Activated T-cell treated with anti-CD3 and anti-CD28 coated beads for 4 hours (primary cell): ENCODE data around the gene APOBEC3A.
"Not testable (repeated sequence)": the region's sequence is repeated elsewhere in the genome, so short reads cannot be mapped to it uniquely, and the experiment has no call there.

ENCODE experiments used
- DNase-seq: peaks from one replicate; pipeline ENCODE4 v3.0.0-alpha.2; 2020

The APOBEC3A gene

GRCh38 chr22:38943882-38944281 is 13.5 kb upstream of the APOBEC3A start:
- DNase-seq: no peak

- DNase-seq: no peak
Measured at GRCh38 chr22:38944653-38945052, 12.8 kb upstream of the APOBEC3A start.

GRCh38 chr22:38945706-38946338 is 11.6 kb upstream of the APOBEC3A start:
- not testable (repeated sequence) for DNase-seq

GRCh38 chr22:38946771-38947170 is 10.6 kb upstream of the APOBEC3A start:
- no peak for DNase-seq

- no peak for DNase-seq
Measured at GRCh38 chr22:38947321-38948140, 9.9 kb upstream of the APOBEC3A start.

- DNase-seq: no peak
Measured at GRCh38 chr22:38948181-38948940, 9.0 kb upstream of the APOBEC3A start.

GRCh38 chr22:38949889-38950405 is 7.5 kb upstream of the APOBEC3A start:
- DNase-seq: no peak

- no peak for DNase-seq
Measured at GRCh38 chr22:38950527-38951295, 6.7 kb upstream of the APOBEC3A start.

- no peak for DNase-seq
Measured at GRCh38 chr22:38951734-38952133, 5.7 kb upstream of the APOBEC3A start.

- no peak for DNase-seq
Measured at GRCh38 chr22:38952281-38952993, 5.0 kb upstream of the APOBEC3A start.

- no peak for DNase-seq
Measured at GRCh38 chr22:38953091-38953490, 4.3 kb upstream of the APOBEC3A start.

- peak; percentile 17 for DNase-seq
Measured at GRCh38 chr22:38953577-38954413, 3.6 kb upstream of the APOBEC3A start.

- DNase-seq: no peak
Measured at GRCh38 chr22:38954414-38955043, 2.9 kb upstream of the APOBEC3A start.

- DNase-seq: no peak
Measured at GRCh38 chr22:38955250-38955905, 2.0 kb upstream of the APOBEC3A start.

- no peak for DNase-seq
Measured at GRCh38 chr22:38955926-38956325, 1.5 kb upstream of the APOBEC3A start.

- DNase-seq: no peak
Measured at GRCh38 chr22:38956551-38956950, 858 bp upstream of the APOBEC3A start.

GRCh38 chr22:38957808-38958650 is 620 bp downstream of the APOBEC3A start:
- no peak for DNase-seq

- not testable (repeated sequence) for DNase-seq
Measured at GRCh38 chr22:38958651-38958943, 1.2 kb downstream of the APOBEC3A start.

- DNase-seq: no peak
Measured at GRCh38 chr22:38959590-38959989, 2.2 kb downstream of the APOBEC3A start.
